K562 (cell line): ENCODE data around the gene TXNRD2. TPM values are rescaled to one million over a fixed set of nuclear protein-coding genes. Genes with fewer than 3 reads are reported as not detected.

Experiments
- BCOR ChIP-seq: fragments of 450-650 bp; IDR thresholded peaks from 2 replicates; pipeline ENCODE4 v1.6.1; 2016
- CSDE1 ChIP-seq, 2 experiments: fragments of 450-650 bp; IDR thresholded peaks; 2 replicates each; pipeline ENCODE4 v1.6.1; 2016; ENCODE audit warnings: mild to moderate bottlenecking in 1 of 2
- CTCFL ChIP-seq: IDR thresholded peaks from 2 replicates; pipeline ENCODE4 v1.6.1; 2011; ENCODE audit warnings: borderline replicate concordance, low read depth, mild to moderate bottlenecking, moderate library complexity, low read length; ENCODE audit not compliant: insufficient read depth, poor library complexity, severe bottlenecking
- ETS2 ChIP-seq: IDR thresholded peaks from 2 replicates; pipeline ENCODE4 v1.6.1; 2016; ENCODE audit warnings: borderline replicate concordance, missing genetic modification characterization, mild to moderate bottlenecking, moderate library complexity, missing compliant biosample characterization; ENCODE audit not compliant: poor library complexity, severe bottlenecking
- HDAC6 ChIP-seq: IDR thresholded peaks from 2 replicates; pipeline ENCODE4 v1.6.1; 2012; ENCODE audit warnings: low read depth, mild to moderate bottlenecking, control low read depth, inconsistent platforms, low read length, moderate library complexity
- KHSRP ChIP-seq: fragments of 450-650 bp; IDR thresholded peaks from 2 replicates; pipeline ENCODE4 v1.6.1; 2017
- MED1 ChIP-seq: sonication (generic); formaldehyde crosslinking; IDR thresholded peaks from 2 replicates; pipeline ENCODE4 v1.8.1; 2023; ENCODE audit warnings: missing genetic modification reagents, borderline replicate concordance
- MYC ChIP-seq, 2 experiments: fragments of 250-450 bp in 1 of 2; sonication (Bioruptor Pico) in 1 of 2; IDR thresholded peaks; 2 replicates each; pipeline versions ENCODE4 v1.5.1 to v1.6.1; 2012 to 2021; ENCODE audit warnings: low read depth in 2 of 2, borderline replicate concordance in 1 of 2, improper control_type of control experiment in 1 of 2, low read length in 1 of 2, mild to moderate bottlenecking in 1 of 2, moderate library complexity in 1 of 2
- PHF21A ChIP-seq: fragments of 450-650 bp; IDR thresholded peaks from 2 replicates; pipeline ENCODE4 v1.6.1; 2017; ENCODE audit warnings: low read depth, borderline replicate concordance
- STAT5A ChIP-seq: IDR thresholded peaks from 2 replicates; pipeline ENCODE4 v1.6.1; 2012; ENCODE audit warnings: low read length, inconsistent platforms, borderline replicate concordance
- ZBTB5 ChIP-seq: fragments of 450-650 bp; IDR thresholded peaks from 2 replicates; pipeline ENCODE4 v1.6.1; 2017; ENCODE audit warnings: antibody characterized with exemption
- ZNF224 ChIP-seq: sonication (generic); formaldehyde crosslinking; IDR thresholded peaks from 2 replicates; pipeline ENCODE4 v1.8.0; 2022; ENCODE audit warnings: mild to moderate bottlenecking, missing genetic modification reagents
- ZNF280B ChIP-seq: fragments of 250-450 bp; sonication (Bioruptor Pico); IDR thresholded peaks from 2 replicates; pipeline ENCODE4 v1.5.1; 2021; ENCODE audit warnings: mild to moderate bottlenecking
- polyA plus RNA-seq, 8 experiments: library from polyadenylated mRNA; depleted of rRNA in 4 of 8; stranded (reverse) in 5 of 8; unstranded in 3 of 8; fragments of >200 nt; fragmentation: Nextera tagmentation in 2 of 8; fragmentation: Illumina TruSeq in 1 of 8; extraction: Ambion mirVana in 2 of 8; extraction: Trizol in 1 of 8; gene quantifications; 2 replicates each; pipeline versions ENCODE4 v1.2.1 to v1.2.3, GENCODE V29; 2011 to 2014; ENCODE audit warnings: inconsistent platforms in 1 of 8, missing spikeins in 1 of 8
- total RNA-seq, 7 experiments: library from RNA; depleted of rRNA in 6 of 7; stranded (reverse); fragments of >200 nt in 6 of 7; fragmentation: Illumina TruSeq in 2 of 7; extraction: Trizol in 2 of 7; gene quantifications; 2 replicates each; pipeline versions ENCODE4 v1.2.1 to v1.2.3, GENCODE V29; 2011 to 2021; ENCODE audit warnings: low replicate concordance in 1 of 7

TXNRD2 gene
- total and polyA plus RNA-seq, 9 of the 15 experiments (the other 6 are each of a cell fraction or from before 2014, with no cell fraction given), result 3.3 to 80.2 (median 49.4) TPM

DNA sequence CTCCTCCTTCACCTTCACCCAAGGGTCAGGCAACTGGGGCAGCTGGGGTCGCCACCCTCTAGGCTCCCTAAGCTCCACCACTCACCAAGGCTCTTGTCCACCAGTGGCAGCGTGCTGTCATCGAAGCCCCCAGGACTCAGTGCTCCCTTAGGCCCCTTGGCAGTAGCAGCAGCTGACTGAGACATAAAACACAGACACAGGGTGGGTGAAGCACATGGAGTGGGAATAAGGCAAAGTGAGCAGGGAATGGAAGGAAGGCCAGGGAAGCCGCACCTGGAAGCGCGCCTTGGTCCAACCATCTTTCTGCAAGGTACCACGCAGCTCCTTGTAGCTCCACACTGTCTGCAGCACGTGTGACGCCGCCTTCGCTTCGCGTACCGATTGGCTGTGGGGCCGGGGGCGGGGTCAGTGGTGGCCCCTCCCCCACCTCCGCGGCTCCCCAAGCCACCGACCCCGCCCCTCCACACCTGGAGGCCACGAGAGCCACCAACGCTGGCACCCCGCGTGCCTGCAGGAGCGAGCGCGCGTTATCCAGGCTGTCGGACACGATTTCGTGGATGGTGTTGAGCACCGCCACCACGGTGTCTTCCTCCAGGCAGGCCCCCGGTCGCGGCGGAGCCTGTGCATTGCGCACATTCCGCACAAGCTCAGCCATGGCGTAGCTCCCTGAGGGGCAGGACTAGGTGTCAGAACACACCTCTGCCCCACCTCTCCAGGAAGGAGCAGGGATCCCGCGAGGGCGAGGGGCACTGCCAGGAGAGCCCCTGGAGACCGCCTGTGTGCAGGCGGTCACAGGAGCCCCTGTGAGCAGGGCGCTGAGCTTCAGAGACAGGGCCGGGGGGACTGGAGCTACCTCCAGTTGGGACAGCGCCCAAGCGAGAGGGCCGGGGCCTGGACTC lies 31.3 kb upstream of the TXNRD2 start (continued):
- TF ChIP-seq ZNF224 (CRISPR knock-in tag) (no peak), ZBTB5 (no peak), STAT5A (no peak), CTCFL (no peak), KHSRP (no peak), PHF21A (no peak), CSDE1 (IDR thresholded peaks at IDR 0.05) (no peak), BCOR (no peak), ETS2 (tag) (no peak), HDAC6 (peak; percentile 26; the same call in 1 of the 2 replicates), ZNF280B (CRISPR knock-in tag) (peak; percentile 42; the same call in 1 of the 2 replicates), MED1 (CRISPR knock-in tag) (no peak), MYC (IDR thresholded peaks at IDR 0.05; ENCODE audit: low read depth, low read length) (no peak), MYC (CRISPR knock-in tag; IDR thresholded peaks at IDR 0.05; ENCODE audit: borderline replicate concordance, low read depth) (no peak)
